ENCODE results near the gene EIF2B2. TPM values are rescaled to one million over a fixed set of nuclear protein-coding genes. Genes with fewer than 3 reads are reported as not detected.

The EIF2B2 gene
- total RNA-seq, 2 donors from 2014 or later: 32.7 to 39.8 TPM

GRCh38 chr14:74955229-74956026 is 47.3 kb upstream of the EIF2B2 start, which contains the start of gene PGF:
TSS of gene PGF (minus strand) at chr14:74955597. CDS start at chr14:74955242, 355 bp downstream.
- Histone ChIP-seq H3K4me1 (ENCODE audit: control insufficient read depth in 1 of 2, low read depth in 2 of 2) (peaks cover 12 to 39% of the 10 kb centered on the region in 2 donors), H3K9me3 (no peaks in the 10 kb centered on the region), H3K27ac (peak within 1 kb of the TSS in 1 of 2 donors; percentile 67), H3K4me3 (peak within 1 kb of the TSS; percentile 75), H3K36me3 (no peaks in the 10 kb centered on the region), H3K27me3 (replicated peaks; ENCODE audit: insufficient read depth) (no peaks in the 10 kb centered on the region)
- DNase-seq (ENCODE audit: low spot score) (no peak), ATAC-seq (ENCODE audit: insufficient number of reproducible peaks, low FRiP score, low read depth) (no peak)
- TF ChIP-seq, protein P1, sequence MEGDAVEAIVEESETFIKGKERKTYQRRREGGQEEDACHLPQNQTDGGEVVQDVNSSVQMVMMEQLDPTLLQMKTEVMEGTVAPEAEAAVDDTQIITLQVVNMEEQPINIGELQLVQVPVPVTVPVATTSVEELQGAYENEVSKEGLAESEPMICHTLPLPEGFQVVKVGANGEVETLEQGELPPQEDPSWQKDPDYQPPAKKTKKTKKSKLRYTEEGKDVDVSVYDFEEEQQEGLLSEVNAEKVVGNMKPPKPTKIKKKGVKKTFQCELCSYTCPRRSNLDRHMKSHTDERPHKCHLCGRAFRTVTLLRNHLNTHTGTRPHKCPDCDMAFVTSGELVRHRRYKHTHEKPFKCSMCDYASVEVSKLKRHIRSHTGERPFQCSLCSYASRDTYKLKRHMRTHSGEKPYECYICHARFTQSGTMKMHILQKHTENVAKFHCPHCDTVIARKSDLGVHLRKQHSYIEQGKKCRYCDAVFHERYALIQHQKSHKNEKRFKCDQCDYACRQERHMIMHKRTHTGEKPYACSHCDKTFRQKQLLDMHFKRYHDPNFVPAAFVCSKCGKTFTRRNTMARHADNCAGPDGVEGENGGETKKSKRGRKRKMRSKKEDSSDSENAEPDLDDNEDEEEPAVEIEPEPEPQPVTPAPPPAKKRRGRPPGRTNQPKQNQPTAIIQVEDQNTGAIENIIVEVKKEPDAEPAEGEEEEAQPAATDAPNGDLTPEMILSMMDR (IDR thresholded peaks at IDR 0.05): no peak

DNA sequence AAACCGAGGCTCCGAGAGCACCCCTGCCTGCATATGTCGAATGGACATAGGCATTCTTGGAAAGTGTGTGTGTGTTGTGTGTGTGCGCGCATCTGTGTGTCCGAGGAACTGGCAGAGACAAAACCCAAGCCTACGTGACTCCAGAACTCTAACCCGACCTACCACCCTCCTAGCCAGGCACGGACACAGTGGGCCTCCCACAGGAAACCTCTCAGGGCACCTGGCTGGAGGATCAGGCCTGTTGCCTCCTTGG is 46.8 kb upstream of the EIF2B2 start:
- no peaks in the 10 kb centered on the region for H3K9me3 ChIP-seq
- no peaks in the 10 kb centered on the region for H3K36me3 ChIP-seq
- H3K27ac ChIP-seq: no peak overlapping the region
- no peaks in the 10 kb centered on the region for H3K27me3 ChIP-seq (replicated peaks; ENCODE audit: insufficient read depth)
- DNase-seq (ENCODE audit: low spot score) (no peak), ATAC-seq (ENCODE audit: insufficient number of reproducible peaks, low FRiP score, low read depth) (no peak)
- H3K4me3 ChIP-seq: peak overlapping the region; percentile 75
- H3K4me1 ChIP-seq (ENCODE audit: control insufficient read depth in 1 of 2, low read depth in 2 of 2): peaks cover 12 to 39% of the 10 kb centered on the region in 2 donors
- TF ChIP-seq, protein P1 (IDR thresholded peaks at IDR 0.05): no peak

GRCh38 chr14:74956280-74957072 is 46.2 kb upstream of the EIF2B2 start:
- DNase-seq (ENCODE audit: low spot score) (no peak), ATAC-seq (ENCODE audit: insufficient number of reproducible peaks, low FRiP score, low read depth) (no peak)
- Histone ChIP-seq H3K27me3 (replicated peaks; ENCODE audit: insufficient read depth) (no peaks in the 10 kb centered on the region), H3K27ac (no peak overlapping the region), H3K4me1 (ENCODE audit: control insufficient read depth in 1 of 2, low read depth in 2 of 2) (peaks cover 12 to 39% of the 10 kb centered on the region in 2 donors), H3K36me3 (no peaks in the 10 kb centered on the region), H3K4me3 (no peak overlapping the region), H3K9me3 (no peaks in the 10 kb centered on the region)
- TF ChIP-seq, protein P1 (IDR thresholded peaks at IDR 0.05): no peak

DNA sequence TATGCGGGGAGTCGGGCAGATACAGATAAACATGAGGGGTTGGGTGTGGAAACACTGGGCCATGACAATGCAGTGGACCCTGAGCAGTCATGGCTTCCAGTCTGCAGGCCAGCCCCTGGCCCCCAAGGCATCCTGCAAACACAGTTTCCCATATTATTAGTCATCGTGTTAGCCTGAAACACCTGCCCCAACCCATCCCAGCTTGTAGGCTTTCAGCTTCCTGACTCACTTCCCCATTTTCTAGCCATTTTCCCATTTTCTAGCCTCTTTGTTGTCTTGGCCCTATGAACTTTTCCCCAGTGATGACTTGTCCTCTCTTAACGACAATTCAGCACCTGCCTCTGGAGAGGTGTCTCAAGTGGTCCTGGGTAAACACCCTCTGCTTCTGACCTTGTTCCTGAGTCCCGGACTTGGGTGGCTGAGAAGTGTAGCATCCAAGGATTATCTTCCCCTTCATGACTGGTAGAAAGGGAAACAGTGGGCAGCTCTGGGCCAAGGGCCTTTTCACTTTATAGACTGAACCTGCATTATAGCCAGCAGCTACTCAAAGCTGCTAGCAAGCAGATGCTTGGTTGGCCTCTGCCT is 43.0 kb upstream of the EIF2B2 start:
- TF ChIP-seq, protein P1 (IDR thresholded peaks at IDR 0.05): no peak
- no peak overlapping the region for H3K4me3 ChIP-seq
- H3K9me3 ChIP-seq: no peaks in the 10 kb centered on the region
- DNase-seq (ENCODE audit: low spot score) (no peak), ATAC-seq (ENCODE audit: insufficient number of reproducible peaks, low FRiP score, low read depth) (no peak)
- peaks cover 3 to 13% of the 10 kb centered on the region in 2 donors for H3K4me1 ChIP-seq (ENCODE audit: control insufficient read depth in 1 of 2, low read depth in 2 of 2)
- no peaks in the 10 kb centered on the region for H3K27me3 ChIP-seq (replicated peaks; ENCODE audit: insufficient read depth)
- no peaks in the 10 kb centered on the region for H3K36me3 ChIP-seq
- no peak overlapping the region for H3K27ac ChIP-seq

GRCh38 chr14:74960736-74961135 is 42.0 kb upstream of the EIF2B2 start:
- H3K4me1 ChIP-seq (ENCODE audit: control insufficient read depth in 1 of 2, low read depth in 2 of 2): peaks cover 0 to 3% of the 10 kb centered on the region in 2 donors
- H3K27me3 ChIP-seq (replicated peaks; ENCODE audit: insufficient read depth): no peaks in the 10 kb centered on the region
- H3K27ac ChIP-seq: no peak overlapping the region
- H3K36me3 ChIP-seq: no peaks in the 10 kb centered on the region
- no peak for ATAC-seq (ENCODE audit: insufficient number of reproducible peaks, low FRiP score, low read depth)
- TF ChIP-seq, protein P1 (IDR thresholded peaks at IDR 0.05): no peak
- H3K9me3 ChIP-seq: no peaks in the 10 kb centered on the region
- no peak overlapping the region for H3K4me3 ChIP-seq
- DNase-seq (ENCODE audit: low spot score): no peak
